ENCODE results near the gene HES4.
A peak's percentile ranks its signal among the peaks of the same experiment; 100 is the strongest.

The HES4 gene

GRCh38 chr1:965526-966134 is 34.3 kb downstream of the HES4 start:
- no peak for DNase-seq

- no peak for DNase-seq
Observed at GRCh38 chr1:964691-965525, 35.0 kb downstream of the HES4 start.

GRCh38 chr1:963746-964525 is 36.0 kb downstream of the HES4 start:
- no peak for DNase-seq

- DNase-seq = no peak
Observed at GRCh38 chr1:963301-963651, 36.6 kb downstream of the HES4 start.

- DNase-seq = no peak
Observed at GRCh38 chr1:962381-963300, 37.3 kb downstream of the HES4 start.

GRCh38 chr1:961132-961669 is 38.7 kb downstream of the HES4 start:
- no peak for DNase-seq

GRCh38 chr1:960363-961131 is 39.4 kb downstream of the HES4 start, which contains the start of gene KLHL17:
TSS of gene KLHL17 (plus strand) at chr1:960584. CDS start at chr1:960694, 110 bp downstream.
- DNase-seq = peak; percentile 81

- no peak for DNase-seq
Observed at GRCh38 chr1:959731-960362, 40.0 kb downstream of the HES4 start.

- DNase-seq = peak; percentile 95
Observed at GRCh38 chr1:958823-959730, 40.8 kb downstream of the HES4 start, which contains the start of gene NOC2L. TSS of gene NOC2L (minus strand) at chr1:959256. CDS start at chr1:959240, 16 bp downstream.

- DNase-seq = no peak
Observed at GRCh38 chr1:956636-957035, 43.3 kb downstream of the HES4 start.

GRCh38 chr1:955474-955873 is 44.4 kb downstream of the HES4 start:
- no peak for DNase-seq

- no peak for DNase-seq
Observed at GRCh38 chr1:954927-955326, 45.0 kb downstream of the HES4 start.

GRCh38 chr1:953524-954320 is 46.2 kb downstream of the HES4 start:
- no peak for DNase-seq

GRCh38 chr1:952603-953002 is 47.3 kb downstream of the HES4 start:
- no peak for DNase-seq

- no peak for DNase-seq
Observed at GRCh38 chr1:952201-952600, 47.7 kb downstream of the HES4 start.

- no peak for DNase-seq
Observed at GRCh38 chr1:951364-951763, 48.5 kb downstream of the HES4 start.

- DNase-seq = no peak
Observed at GRCh38 chr1:950881-951280, 49.0 kb downstream of the HES4 start.

GRCh38 chr1:950268-950667 is 49.6 kb downstream of the HES4 start:
- DNase-seq = no peak
